Measurements from ENCODE around the gene GRIP1.

The GRIP1 gene

GRCh38 chr12:66441905-66442559, 236.8 kb downstream of the GRIP1 start:
- no peak for DNase-seq

DNA sequence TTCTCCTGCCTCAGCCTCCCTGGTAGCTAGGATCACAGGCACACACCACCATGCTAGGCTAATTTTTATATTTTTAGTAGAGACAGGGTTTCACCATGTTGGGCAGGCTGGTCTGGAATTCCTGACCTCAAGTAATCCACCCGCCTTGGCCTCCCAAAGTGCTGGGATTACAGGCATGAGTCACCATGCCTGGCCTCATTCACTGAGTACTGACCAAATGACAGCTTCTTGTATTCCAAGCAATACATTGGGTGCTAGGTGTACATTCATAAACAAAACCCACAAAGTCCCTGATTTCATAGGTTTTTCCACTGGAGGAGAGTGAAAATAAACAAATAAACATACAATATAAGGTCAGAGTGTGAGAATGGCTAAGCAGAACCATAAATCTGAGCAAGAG, 240.3 kb downstream of the GRIP1 start:
- no peak for DNase-seq

- no peak for DNase-seq
These were observed 248.8 kb downstream of the GRIP1 start for GRCh38 chr12:66430106-66430505.

DNA sequence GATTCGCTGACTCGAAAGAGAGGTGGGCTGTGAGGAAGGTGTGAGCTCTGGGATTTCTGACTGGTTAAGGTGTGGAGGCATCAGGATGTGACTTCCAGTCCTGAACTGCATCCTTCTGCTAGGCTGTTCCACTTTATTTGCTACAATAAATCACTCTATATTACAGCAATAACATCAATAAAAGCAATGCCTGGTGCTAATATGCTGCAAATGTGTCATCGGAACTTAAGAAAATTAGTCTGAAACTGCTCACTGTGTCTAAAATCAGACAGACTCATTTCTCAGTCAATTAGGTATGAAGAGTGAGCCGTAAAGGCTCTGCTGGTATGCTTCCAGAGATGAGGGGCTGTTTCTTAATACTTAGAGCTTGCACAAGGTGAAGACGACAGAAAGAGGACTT, 250.0 kb downstream of the GRIP1 start:
- DNase-seq: no peak

GRCh38 chr12:66428261-66428660, 250.6 kb downstream of the GRIP1 start:
- DNase-seq: no peak

- no peak for DNase-seq
These were observed 252.2 kb downstream of the GRIP1 start for GRCh38 chr12:66426696-66427095.

DNA sequence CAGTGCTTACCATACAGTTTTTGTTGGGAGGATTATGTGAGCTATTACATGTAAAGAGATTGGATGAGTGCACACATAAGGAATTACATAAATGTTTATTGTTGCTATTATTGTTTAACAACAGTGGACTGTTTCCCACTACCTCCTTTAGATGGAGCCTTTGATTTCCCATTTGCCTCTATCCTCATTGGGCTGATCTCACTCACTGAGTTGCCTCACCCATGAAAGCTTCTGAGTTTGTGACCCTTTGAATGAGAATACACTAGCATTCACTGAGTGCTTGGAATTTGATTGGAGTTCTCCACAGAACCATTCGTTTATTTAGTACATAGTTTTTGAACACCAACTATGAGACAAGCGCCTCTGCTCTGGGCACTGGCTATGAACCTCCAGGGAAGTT, 255.6 kb downstream of the GRIP1 start:
- DNase-seq: no peak

DNA sequence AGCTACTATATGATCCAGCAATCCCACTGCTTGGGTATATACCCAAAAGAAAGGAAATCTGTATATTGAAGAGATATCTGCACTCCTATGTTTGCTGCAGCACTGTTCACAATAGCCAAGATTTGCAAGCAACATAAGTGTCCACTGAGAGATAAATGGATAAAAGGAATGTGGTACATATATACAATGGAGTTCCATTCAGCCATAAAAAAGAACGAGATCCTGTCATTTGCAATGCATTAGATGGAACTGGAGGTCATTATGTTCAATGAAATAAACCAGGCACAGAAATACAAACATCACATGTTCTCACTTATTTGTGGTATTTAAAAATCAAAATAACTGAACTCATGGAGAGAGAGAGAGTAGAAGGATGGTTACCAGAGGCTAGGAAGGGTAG, 260.0 kb downstream of the GRIP1 start:
- DNase-seq: no peak

GRCh38 chr12:66417217-66417616, 261.7 kb downstream of the GRIP1 start:
- DNase-seq: no peak

DNA sequence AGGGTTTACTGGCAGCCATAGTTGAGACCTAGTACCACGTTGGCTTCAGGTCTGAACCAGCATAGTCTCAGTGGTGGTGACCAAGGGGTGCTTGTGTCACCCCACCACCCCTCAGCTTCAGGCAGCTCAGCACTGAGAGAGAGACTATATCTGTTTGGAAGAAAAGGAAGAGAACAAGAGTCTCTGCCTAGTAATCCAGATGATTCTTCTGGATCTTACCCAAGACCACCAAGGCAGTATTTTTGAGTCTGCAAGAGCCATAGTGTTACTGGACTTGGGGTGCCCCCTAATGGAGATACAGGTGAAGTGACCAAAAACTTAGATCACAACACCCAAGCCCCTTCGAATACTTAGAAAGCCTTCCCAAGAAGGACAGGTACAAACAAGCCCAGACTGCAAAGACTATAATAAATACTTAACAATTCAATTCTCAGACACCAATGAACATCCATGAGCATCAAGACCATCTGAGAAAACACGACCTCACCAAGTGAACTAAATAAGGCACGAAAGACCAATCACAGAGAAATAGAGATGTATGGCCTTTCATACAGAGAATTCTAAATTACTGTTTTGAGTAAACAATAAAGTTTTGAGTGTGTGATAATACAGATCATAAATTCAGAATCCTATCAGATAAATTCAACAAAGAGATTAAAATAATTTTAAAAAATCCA, 269.5 kb downstream of the GRIP1 start:
- peak; percentile 4 for DNase-seq

GRCh38 chr12:66405395-66405794, 273.5 kb downstream of the GRIP1 start:
- DNase-seq: no peak

DNA sequence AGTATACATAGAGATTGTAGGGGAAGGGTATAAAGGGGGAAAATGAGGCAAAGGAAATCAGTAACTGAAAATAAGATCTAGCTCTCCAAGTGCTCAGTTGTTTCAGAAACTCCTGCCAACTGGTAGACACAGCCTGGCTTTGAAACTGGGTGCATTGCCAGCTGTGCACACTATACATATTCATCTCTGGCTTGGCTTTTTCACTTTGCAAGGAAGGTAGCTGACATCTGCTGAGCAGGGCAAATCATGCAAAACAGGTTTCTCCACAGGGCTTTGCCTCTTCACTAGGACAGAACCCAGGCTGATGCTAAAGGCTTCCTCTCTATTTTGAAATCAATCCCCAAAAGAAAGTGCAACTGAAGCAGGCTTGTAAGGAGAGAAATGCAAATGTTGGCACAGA, 275.1 kb downstream of the GRIP1 start:
- no peak for DNase-seq

GRCh38 chr12:66399911-66400306, 279.0 kb downstream of the GRIP1 start:
- DNase-seq: no peak

DNA sequence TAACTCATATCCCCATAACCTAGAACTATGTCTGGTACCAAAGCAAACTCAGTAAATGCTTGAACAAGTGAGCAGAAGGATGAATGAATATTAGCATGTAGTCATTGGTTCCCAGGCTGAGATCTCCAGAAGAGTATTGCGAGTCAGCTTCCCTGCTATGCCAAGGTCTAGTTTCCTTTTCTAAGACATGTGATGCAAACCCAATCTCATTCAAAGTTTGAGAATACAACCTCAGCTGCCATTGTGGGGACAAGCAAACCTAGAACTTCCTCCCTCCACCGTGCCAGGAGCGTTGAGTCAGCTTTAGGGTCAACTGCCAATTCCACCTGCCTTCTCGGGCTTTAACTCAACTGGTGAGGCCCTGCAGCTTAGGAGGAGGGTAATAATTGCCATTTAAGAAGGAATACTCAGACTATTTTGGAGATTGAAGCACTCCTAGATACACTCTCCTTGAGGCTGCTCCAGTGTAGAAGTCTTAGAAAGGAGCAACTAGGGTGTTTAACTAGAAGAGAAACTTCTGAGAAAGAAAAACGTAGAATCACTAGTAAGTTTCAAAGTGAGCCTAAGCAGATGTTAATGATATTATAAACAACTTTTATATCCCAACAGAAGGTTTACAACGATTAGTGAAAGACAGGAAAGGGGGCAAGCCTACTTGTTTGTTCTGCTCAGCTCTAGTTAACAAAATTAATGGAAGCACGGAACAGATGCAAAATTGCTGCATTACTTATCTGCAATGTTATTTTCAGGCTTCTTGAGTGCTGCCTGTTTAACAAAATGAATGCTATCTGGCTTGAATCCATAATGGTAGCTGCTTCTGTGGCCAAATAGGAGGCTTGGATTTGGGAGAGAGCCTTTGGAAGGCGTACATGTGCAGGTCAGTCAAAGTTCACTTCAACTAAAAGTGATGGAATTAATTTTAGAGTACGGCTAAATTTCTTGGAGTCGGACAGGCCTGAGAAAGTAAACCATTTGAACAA, 279.7 kb downstream of the GRIP1 start:
- DNase-seq: no peak

DNA sequence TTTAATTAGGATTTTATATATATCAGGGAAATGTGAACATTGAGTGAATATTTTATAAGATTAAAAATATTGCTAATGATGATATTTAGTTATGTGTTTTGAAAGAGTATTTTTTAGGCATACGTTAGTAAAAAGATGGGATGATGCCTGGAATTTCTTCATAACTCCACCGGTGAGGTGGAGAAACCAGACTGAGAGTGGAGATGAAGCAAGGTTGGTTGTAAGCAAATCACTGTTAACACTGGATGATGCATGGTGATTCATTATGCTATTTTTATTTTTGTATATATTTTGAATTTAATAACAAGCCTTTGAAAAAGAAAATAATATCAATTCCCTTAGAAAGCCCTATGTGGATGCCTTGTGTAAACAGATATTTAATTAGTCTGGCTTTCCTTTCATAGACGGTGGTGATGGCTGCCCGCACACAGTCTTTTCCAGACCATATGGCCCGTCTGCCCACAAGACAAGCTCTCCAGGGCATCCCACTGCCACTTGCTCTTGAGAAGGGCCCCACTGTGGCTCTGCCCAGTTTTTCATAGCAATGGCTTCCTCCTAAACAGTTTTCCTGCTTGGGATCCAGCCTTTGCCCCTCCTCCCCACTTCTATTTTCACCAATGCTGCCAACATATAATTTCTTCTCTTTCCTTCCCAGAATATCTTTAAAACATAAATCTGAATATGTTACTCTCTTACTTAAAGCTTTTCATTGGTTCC, 281.1 kb downstream of the GRIP1 start:
- DNase-seq: no peak

- DNase-seq: no peak
These were observed 285.0 kb downstream of the GRIP1 start for GRCh38 chr12:66393890-66394289.

GRCh38 chr12:66392266-66392915, 286.5 kb downstream of the GRIP1 start:
- no peak for DNase-seq

DNA sequence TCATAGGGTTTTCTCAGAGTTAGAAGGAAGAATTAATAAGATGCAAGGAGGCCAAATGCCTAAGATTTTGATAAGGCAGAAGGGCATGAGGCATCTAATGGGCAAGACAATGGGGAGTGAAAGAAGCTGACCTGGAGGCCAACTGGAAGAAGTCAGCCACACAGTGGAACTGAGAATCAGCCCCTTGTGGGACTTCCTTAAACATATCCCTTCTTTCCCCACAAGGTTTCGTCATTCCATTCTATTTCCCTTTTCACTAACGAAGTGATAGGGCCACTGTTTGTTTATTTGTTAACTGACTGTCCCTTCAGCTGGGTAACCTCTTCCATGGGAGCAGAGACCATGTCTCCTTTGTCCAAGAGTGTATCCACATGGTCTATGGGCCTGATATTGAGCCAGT, 290.4 kb downstream of the GRIP1 start:
- DNase-seq: no peak

- DNase-seq: no peak
These were observed 291.8 kb downstream of the GRIP1 start for GRCh38 chr12:66387117-66387516.

GRCh38 chr12:66380769-66381535, 297.9 kb downstream of the GRIP1 start:
- DNase-seq: no peak

DNA sequence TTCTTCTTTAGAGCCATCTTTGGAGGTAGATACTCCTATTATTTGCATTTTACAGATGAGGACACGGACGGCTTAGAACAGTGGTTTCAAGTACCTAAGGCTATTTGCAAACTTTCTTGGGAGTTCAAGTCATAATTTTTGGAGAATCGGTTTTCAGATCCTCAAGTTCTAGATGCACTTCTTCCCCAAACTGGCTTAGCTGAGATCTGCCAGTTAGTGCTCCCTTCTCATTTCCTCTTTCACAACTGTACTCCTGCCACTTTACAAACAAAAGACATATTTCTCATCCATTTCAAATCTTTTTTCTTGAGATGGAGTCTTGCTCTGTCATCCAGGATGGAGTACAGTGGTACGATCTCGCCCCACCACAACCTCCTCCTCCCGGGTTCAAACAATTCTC, 299.3 kb downstream of the GRIP1 start:
- no peak for DNase-seq

DNA sequence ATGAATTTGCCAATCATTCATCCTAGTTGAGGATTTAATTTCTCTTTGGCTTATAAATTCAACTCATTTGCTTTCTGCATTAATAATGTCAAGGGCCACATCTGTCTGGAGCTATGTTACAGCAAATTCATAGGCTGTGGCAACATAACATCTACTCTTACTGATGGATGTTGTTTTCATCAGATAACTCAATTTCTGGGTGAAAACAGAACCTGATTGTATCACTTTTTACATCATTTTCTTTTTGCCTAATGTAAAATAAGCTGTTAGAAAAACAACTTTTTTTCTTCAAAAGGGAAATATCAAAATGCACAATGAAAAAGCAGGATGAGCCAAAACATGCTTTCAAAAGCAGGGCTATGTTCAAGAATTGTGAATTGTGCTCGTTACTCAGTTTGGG, 303.3 kb downstream of the GRIP1 start:
- no peak for DNase-seq
